NCI-H2081 treated with DMSO at 0.1 percent for 48 hours (cell line): Measurements from ENCODE around the gene LRCH1.

Source experiments
- DNase-seq: peaks from one replicate; lab custom pipeline; 2025; lab: John Stamatoyannopoulos, UW

Gene LRCH1

GRCh38 chr13:46615888-46616531, 63.0 kb downstream of the LRCH1 start:
- DNase-seq = no peak

DNA sequence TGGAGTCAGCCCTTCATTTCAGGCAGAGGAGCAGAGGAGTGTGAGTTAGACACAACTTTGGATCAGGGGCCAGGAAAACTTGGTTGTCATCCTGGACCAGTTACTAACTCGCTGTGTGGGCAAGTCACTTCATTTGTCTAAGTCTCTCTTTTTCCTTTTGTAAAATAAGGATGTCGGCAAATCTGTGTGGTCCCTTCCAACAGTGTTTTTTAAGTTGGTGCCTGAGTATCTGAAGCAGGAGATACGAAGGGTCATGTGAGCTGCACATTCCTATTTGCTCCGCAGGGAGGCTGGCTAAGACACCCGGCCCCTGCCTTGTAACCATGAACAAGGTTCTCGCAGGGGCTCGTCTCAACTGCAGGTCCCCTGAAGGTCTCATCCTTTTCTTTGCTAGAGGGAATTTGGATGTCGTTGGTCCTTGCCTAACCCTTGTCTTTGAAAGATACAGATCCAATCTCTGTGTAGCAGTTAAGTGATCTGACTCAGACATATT, 64.3 kb downstream of the LRCH1 start:
- DNase-seq = no peak

GRCh38 chr13:46617885-46618284, 64.9 kb downstream of the LRCH1 start:
- no peak for DNase-seq

GRCh38 chr13:46618694-46619254, 65.8 kb downstream of the LRCH1 start:
- no peak for DNase-seq

DNA sequence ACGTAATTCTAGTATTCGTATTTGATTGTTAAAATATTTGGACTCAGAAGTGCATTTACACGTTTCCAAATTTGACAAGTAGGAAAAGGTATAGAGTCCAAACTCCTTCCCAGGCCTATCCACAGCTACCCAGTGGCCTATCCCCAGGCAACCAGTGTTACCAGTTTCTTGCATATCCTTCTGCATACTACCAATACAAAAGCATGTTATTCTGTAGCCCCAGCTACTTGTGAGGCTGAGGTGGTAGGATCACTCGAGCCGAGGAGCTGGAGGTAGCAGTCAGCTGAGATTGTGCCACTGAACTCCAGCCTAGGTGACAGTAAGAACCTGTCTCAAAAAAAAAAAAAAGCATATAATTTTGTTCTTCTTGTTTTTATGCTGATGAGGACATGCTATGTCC, 67.1 kb downstream of the LRCH1 start:
- no peak for DNase-seq

GRCh38 chr13:46620471-46620870, 67.5 kb downstream of the LRCH1 start:
- no peak for DNase-seq

DNA sequence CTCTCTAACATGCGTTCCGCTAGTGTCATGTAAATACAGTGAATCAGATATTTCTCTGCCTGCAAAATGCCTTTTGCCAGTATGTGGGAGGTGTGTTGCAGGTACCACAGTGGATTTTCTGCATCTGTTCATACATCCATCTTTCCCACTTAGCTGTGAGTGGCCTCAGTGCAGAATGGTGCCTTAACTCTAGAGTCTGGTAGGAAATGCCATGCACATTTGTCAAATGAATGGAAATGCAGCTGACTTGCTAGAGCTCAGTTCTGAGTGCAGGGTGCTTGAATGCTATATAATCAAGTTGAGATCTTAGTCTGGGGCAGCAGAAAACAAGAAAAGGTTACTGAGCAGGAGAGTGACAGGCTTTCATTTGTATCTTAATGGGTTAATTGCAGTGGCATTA, 68.2 kb downstream of the LRCH1 start:
- DNase-seq = no peak

DNA sequence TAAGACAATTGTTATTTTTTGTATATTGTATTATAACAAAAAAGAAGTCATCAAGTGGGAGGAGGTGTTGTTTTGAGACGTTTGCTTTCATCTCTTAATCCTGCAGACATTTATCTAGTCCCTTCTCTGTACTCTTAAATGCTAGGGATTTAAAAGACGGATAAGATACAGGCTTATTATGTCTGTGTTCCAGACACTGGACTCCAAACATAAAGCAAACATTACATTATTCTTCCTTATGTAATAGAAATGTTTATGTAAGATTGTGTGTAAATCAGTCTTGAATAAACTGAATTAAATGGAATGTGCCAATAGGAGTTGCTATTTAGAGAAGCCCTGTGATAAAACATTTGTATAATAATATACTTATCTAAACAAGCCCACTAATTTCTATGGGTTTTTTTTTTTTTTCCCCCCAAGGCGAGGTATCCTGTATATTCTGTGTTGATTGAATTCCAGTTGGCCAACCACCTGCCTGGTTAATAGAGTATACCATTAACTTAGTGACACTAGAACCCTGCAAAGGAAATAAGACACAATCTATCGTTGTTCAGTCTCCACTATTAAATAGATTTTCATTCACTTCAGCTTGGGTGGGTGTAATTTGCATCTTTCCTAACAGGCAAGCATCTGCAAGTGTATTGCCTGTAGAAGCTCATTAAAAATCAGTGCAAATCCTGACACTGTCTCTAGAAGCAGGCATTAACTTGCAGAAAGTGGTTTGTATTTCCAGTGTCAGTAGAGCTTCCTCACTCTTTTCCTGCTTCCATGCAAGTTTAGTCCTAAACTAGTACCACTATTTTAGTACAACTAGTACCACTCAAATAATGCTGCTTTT, 69.0 kb downstream of the LRCH1 start:
- DNase-seq = peak; percentile 45

GRCh38 chr13:46622630-46623256, 69.8 kb downstream of the LRCH1 start:
- peak; percentile 76 for DNase-seq

DNA sequence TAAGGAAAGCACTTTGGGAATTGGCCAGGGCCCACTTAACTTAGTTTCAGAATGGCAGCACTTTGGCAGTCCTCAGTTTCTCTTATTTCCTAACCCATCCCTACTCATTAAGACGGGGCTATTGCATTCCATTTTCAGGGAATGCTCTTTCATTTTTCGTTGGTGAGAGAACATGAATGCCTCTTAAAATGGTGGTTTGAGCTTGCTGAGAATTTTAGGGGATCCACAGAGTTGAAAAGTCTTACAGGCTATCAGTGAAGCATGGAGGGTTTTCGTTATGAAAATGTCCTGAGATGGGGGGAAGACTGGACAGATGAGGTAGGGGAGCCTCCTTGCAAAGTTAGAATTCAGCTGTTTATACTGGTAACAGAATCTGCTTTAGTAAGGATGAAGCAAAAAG, 71.4 kb downstream of the LRCH1 start:
- no peak for DNase-seq

- DNase-seq = no peak
Observed at GRCh38 chr13:46624821-46625220, 71.9 kb downstream of the LRCH1 start.

- DNase-seq = no peak
Observed at GRCh38 chr13:46627462-46627861, 74.5 kb downstream of the LRCH1 start.

GRCh38 chr13:46628622-46629365, 75.8 kb downstream of the LRCH1 start:
- DNase-seq = no peak

GRCh38 chr13:46629811-46630413, 76.9 kb downstream of the LRCH1 start:
- no peak for DNase-seq

GRCh38 chr13:46630431-46631178, 77.6 kb downstream of the LRCH1 start:
- no peak for DNase-seq

- DNase-seq = no peak
Observed at GRCh38 chr13:46631179-46631542, 78.2 kb downstream of the LRCH1 start.

GRCh38 chr13:46632176-46632575, 79.2 kb downstream of the LRCH1 start:
- no peak for DNase-seq

GRCh38 chr13:46633416-46633815, 80.4 kb downstream of the LRCH1 start:
- DNase-seq = no peak

GRCh38 chr13:46636451-46636850, 83.5 kb downstream of the LRCH1 start:
- no peak for DNase-seq

DNA sequence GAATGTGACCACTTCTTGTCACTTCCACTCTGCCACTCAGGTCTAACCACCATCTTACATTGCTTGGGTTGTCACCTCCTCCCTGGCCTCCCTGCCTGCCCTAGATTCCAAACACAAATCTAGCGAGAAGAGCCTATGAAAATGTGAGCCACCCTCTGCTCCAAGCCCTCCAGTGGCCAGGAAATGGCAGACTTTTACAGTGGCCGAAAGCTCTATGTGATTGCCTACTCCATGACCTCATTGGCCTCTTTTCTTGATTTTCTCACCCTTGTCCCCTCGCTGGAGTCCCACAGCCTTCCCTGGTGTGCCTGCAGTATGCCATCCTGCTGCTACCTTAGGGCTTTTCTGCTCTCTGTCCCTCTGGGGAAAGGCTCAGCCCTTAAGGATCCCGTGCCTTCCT, 84.2 kb downstream of the LRCH1 start:
- DNase-seq = no peak

DNA sequence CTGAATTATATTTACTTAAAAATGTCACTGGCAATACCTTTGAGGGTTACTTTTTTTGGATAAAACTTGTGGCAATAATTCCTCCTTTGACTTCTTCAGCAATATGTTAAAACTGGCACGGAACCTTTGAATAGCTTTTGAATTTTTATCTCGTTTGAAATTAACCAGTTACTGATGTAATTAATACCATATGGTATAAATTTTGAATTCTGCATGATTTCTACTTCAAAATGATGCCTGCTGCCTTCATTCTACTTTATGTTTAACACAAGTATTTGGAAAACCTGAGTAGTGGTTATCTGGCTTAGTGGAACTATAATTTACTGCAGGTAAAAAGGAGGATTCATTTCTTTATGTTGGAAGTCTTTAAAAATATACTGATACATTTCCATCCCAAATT, 85.3 kb downstream of the LRCH1 start:
- DNase-seq = no peak
